Fibroblast of pulmonary artery (primary cell): ENCODE data around the gene ABITRAM.

Experiments
- DNase-seq: peaks from one replicate; pipeline ENCODE4 v3.0.0-alpha.2; 2010; ENCODE audit warnings: low read depth
- H3K4me3 ChIP-seq: replicated peaks from 2 replicates; pipeline ENCODE4 v1.5.1; 2011; ENCODE audit warnings: low read depth, mild to moderate bottlenecking, control low read depth, low read length, moderate library complexity
- TF ChIP-seq, protein P1 (sequence below): IDR thresholded peaks from 2 replicates; pipeline ENCODE4 v1.5.1; 2011; ENCODE audit warnings: mild to moderate bottlenecking, control low read depth, low read length, inconsistent platforms; ENCODE audit errors: missing control alignments

The ABITRAM gene

GRCh38 chr9:108983885-108984284, 49.7 kb downstream of the ABITRAM start:
- no peak for DNase-seq
- TF ChIP-seq, protein P1, sequence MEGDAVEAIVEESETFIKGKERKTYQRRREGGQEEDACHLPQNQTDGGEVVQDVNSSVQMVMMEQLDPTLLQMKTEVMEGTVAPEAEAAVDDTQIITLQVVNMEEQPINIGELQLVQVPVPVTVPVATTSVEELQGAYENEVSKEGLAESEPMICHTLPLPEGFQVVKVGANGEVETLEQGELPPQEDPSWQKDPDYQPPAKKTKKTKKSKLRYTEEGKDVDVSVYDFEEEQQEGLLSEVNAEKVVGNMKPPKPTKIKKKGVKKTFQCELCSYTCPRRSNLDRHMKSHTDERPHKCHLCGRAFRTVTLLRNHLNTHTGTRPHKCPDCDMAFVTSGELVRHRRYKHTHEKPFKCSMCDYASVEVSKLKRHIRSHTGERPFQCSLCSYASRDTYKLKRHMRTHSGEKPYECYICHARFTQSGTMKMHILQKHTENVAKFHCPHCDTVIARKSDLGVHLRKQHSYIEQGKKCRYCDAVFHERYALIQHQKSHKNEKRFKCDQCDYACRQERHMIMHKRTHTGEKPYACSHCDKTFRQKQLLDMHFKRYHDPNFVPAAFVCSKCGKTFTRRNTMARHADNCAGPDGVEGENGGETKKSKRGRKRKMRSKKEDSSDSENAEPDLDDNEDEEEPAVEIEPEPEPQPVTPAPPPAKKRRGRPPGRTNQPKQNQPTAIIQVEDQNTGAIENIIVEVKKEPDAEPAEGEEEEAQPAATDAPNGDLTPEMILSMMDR: no peak
- H3K4me3 ChIP-seq: no peak overlapping the region
